Measurements from ENCODE around the gene POMT1.

DNA sequence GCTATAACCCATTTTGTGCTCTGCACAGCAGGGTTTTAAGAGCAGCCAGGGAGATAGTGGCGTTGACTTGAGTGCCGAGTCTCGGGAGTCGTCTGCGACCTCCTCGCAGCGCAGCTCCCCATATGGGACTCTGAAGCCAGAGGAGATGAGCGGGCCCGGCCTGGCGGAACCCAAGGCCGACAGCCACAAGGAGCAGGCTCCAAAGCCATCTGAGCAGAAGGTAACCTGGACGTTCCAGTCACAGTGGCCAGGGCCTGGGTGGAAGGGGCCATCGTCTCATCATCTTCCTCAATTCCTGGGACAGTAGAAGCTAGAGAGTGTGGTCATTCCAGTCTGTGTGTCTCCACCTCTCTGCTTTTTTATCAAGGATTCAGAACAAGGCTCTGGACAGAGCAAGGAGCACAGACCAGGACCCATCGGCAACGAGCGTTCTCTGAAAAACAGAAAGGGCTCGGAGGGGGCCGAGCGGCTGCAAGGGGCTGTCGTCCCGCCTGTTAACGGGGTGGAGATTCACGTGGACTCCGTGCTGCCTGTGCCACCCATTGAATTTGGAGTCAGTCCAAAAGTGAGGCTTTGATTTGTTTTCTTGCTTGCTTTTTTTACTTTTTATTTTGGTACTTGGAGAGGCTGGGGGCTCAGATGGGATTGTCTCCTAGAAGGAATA lies 20.2 kb upstream of the POMT1 start:
- TF ChIP-seq, protein P1, sequence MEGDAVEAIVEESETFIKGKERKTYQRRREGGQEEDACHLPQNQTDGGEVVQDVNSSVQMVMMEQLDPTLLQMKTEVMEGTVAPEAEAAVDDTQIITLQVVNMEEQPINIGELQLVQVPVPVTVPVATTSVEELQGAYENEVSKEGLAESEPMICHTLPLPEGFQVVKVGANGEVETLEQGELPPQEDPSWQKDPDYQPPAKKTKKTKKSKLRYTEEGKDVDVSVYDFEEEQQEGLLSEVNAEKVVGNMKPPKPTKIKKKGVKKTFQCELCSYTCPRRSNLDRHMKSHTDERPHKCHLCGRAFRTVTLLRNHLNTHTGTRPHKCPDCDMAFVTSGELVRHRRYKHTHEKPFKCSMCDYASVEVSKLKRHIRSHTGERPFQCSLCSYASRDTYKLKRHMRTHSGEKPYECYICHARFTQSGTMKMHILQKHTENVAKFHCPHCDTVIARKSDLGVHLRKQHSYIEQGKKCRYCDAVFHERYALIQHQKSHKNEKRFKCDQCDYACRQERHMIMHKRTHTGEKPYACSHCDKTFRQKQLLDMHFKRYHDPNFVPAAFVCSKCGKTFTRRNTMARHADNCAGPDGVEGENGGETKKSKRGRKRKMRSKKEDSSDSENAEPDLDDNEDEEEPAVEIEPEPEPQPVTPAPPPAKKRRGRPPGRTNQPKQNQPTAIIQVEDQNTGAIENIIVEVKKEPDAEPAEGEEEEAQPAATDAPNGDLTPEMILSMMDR (IDR thresholded peaks at IDR 0.05; ENCODE audit: borderline replicate concordance, extremely low read depth, low read length, poor library complexity, severe bottlenecking), result no peak
- no peak for TF ChIP-seq EZH2 (IDR thresholded peaks at IDR 0.05; ENCODE audit: borderline replicate concordance, low read depth, low read length, severe bottlenecking)
